ENCODE measurements around the gene KRTAP12-3. TPM values are rescaled to one million over a fixed set of nuclear protein-coding genes. Genes with fewer than 3 reads are reported as not detected.

KRTAP12-3 gene
- total and polyA plus RNA-seq, 9 of the 15 experiments (the other 6 are each of a cell fraction or from before 2014, with no cell fraction given) = not detected

DNA sequence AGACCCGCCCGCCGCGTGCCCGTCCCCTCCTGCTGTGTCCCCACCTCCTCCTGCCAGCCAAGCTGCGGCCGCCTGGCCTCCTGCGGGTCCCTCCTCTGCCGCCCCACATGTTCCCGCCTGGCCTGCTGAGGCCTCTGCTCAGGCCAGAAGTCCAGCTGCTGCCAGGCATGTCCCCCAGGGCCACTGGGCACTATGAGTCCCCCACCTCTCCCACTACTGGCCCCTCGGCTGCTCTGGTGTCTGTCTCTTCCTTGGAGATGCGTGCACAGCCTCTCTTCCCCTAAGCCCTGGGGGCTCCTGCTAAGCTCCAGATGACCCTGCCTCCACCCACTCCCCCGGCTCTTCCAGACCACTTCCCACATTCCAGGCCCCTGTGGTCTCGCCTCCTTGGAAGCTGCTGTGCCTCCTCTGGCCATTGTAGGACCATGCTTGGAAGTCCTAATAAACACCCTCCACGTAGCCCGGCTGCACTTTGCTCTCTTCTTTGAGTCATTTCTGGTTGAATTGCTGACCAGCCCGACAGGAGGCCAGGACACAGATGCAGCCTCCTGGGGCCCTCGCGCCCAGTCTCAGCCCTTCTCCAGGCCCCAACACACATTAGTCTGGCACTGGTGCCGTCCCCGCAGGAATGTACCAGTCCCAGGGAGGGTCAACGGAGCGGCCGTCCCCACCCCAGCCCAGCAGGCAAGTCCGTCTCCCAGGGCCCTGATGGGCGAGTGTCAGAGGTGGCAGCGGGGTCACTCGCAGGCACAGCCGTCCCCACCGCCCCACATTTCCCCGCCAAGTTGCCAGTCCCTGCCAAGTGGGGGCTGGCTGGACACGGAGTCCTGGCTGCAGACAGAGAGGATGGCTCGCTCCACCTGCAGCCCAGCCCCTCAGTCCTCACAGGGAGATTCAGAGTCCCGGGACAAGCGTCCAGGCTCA is 40.3 kb downstream of the KRTAP12-3 start:
- Histone ChIP-seq H3K79me2 (ENCODE audit: control insufficient read depth, insufficient read depth, low read length) (no peaks in the 10 kb centered on the region), H3K4me3 (no peak overlapping the region), H3K27ac (ENCODE audit: extremely low read depth, low read depth, low read length) (no peak overlapping the region), H2AFZ (ENCODE audit: low read depth, low read length) (no peak overlapping the region), H3K4me2 (ENCODE audit: insufficient read depth, low read length) (no peak overlapping the region), H3K4me1 (replicated peaks in 1 of 2; ENCODE audit: control insufficient read depth in 2 of 2, insufficient read depth in 2 of 2, low read length in 2 of 2) (0 out of 5 replicates have a peak, but pooled peaks cover 0 to 5% of the 10 kb centered on the region in 2 experiments), H3K36me3 (ENCODE audit: control insufficient read depth, insufficient read depth, low read length) (no peaks in the 10 kb centered on the region), H4K20me1 (replicated peaks; ENCODE audit: control insufficient read depth, insufficient read depth, low read length) (no peaks in the 10 kb centered on the region; the same call in 1 of the 2 replicates), H3K9ac (ENCODE audit: insufficient read depth in 1 of 2, low read depth in 2 of 2, low read length in 2 of 2) (no peak overlapping the region), H3K27me3 (ENCODE audit: control insufficient read depth in 2 of 2, insufficient read depth in 2 of 2, low read length in 2 of 2) (peaks cover 43 to 77% of the 10 kb centered on the region in 2 experiments), H3K9me1 (ENCODE audit: control insufficient read depth, insufficient read depth, low read length) (peaks cover 3% of the 10 kb centered on the region), H3K9me3 (replicated peaks; ENCODE audit: control insufficient read depth, insufficient read depth, low read depth, low read length) (no peaks in the 10 kb centered on the region; the same call in 1 of the 2 replicates)
- DNase-seq (ENCODE audit: extremely low read depth in 1 of 4, low spot score in 3 of 4) = no peak
- intact Hi-C loops (cut with micrococcal nuclease) = no loop called here
- in situ Hi-C loops (cut with MboI) = no loop called here
- BruUV-seq (replicated peaks) = no TSS peak
- POLR2A ChIA-PET = interaction anchor here (1.1 kb wide), 1 partner anchor 11 kb away, joined by 3 read pairs; no protein-coding TSS in a partner anchor
- under 1% methylated on average over 33 of the region's 35 CpGs for WGBS (ENCODE audit: insufficient coverage, low coverage, missing lambda C conversion rate)
- FAIRE-seq = no peak
- no peak for ATAC-seq
- TF ChIP-seq, protein P1, sequence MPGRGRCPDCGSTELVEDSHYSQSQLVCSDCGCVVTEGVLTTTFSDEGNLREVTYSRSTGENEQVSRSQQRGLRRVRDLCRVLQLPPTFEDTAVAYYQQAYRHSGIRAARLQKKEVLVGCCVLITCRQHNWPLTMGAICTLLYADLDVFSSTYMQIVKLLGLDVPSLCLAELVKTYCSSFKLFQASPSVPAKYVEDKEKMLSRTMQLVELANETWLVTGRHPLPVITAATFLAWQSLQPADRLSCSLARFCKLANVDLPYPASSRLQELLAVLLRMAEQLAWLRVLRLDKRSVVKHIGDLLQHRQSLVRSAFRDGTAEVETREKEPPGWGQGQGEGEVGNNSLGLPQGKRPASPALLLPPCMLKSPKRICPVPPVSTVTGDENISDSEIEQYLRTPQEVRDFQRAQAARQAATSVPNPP (IDR thresholded peaks at IDR 0.05; ENCODE audit: borderline replicate concordance, insufficient read depth, insufficient read length) = no peak
- TF ChIP-seq DIDO1 (tag; IDR thresholded peaks at IDR 0.05; ENCODE audit: low read depth) = no peak
- no peak for TF ChIP-seq STAG1 (CRISPR knock-in tag; IDR thresholded peaks at IDR 0.05; ENCODE audit: borderline replicate concordance)
- TF ChIP-seq, protein P2, sequence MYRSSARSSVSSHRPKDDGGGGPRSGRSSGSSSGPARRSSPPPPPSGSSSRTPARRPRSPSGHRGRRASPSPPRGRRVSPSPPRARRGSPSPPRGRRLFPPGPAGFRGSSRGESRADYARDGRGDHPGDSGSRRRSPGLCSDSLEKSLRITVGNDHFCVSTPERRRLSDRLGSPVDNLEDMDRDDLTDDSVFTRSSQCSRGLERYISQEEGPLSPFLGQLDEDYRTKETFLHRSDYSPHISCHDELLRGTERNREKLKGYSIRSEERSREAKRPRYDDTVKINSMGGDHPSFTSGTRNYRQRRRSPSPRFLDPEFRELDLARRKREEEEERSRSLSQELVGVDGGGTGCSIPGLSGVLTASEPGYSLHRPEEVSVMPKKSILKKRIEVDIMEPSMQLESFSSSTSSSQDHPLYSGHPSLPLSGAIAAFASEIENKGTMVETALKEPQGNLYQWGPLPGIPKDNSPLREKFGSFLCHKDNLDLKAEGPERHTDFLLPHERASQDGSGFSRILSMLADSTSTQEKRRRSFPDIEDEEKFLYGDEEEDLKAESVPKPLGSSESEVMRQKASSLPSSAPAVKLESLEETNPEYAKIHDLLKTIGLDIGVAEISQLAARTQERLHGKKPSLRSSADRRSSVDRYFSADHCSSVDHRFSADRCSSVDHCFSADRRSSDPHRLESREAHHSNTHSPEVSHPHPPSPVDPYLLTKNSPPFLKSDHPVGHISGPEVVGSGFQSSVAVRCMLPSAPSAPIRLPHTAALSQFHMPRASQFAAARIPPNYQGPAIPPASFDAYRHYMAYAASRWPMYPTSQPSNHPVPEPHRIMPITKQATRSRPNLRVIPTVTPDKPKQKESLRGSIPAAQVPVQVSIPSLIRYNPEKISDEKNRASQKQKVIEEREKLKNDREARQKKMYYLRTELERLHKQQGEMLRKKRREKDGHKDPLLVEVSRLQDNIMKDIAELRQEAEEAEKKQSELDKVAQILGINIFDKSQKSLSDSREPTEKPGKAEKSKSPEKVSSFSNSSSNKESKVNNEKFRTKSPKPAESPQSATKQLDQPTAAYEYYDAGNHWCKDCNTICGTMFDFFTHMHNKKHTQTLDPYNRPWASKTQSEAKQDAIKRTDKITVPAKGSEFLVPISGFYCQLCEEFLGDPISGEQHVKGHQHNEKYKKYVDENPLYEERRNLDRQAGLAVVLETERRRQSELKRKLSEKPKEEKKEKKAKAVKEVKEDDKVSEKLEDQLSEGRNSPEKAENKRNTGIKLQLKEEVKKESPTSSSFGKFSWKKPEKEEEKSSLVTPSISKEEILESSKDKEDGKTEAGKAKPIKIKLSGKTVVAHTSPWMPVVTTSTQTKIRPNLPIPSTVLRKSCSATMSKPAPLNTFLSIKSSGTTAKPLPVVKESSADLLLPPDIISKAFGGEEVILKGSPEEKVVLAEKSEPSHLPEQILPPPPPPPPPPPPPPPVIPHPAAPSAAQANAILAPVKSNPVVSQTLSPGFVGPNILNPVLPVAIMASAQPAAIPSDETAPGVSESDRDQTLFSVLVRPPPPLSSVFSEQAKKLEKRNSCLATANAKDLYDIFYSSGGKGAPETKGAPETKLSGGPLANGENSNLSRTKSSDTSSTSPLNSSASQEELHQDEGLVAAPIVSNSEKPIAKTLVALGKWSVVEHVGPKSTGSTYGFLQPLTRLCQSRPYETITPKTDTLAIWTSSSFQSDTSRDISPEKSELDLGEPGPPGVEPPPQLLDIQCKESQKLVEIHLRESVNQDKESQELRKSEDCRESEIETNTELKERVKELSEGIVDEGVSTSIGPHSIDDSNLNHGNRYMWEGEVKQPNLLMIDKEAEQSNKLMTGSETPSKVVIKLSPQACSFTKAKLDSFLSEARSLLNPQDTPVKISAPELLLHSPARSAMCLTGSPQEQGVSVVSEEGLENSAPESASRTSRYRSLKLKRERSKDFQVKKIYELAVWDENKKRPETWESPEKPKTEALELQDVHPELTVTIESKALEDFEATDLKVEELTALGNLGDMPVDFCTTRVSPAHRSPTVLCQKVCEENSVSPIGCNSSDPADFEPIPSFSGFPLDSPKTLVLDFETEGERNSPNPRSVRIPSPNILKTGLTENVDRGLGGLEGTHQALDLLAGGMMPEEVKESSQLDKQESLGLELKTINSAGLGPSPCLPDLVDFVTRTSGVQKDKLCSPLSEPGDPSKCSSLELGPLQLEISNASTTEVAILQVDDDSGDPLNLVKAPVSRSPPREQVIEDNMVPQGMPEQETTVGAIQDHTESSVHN (IDR thresholded peaks at IDR 0.05; ENCODE audit: borderline replicate concordance in 1 of 2, low read depth in 1 of 2) = no peak
- TF ChIP-seq SPI1 (IDR thresholded peaks at IDR 0.05; ENCODE audit: borderline replicate concordance, low read depth, low read length) = no peak
- no peak for TF ChIP-seq FIP1L1 (IDR thresholded peaks at IDR 0.05; ENCODE audit: low read depth, low read length, poor library complexity, severe bottlenecking)
- CTCF ChIA-PET (ENCODE audit: low intra/inter-chr PET ratio) = no interaction called here
